IgD-negative memory B cell (primary cell): ENCODE results near the gene PTCD2. TPM values are rescaled to one million over a fixed set of nuclear protein-coding genes. Genes with fewer than 3 reads are reported as not detected.

ENCODE experiments used
- H3K27ac Mint-ChIP-seq, 3 donors: one replicate each; pipeline ENCODE4 v1.8.0; 2020 to 2022; ENCODE audit warnings: mild to moderate bottlenecking in 3 of 3, mixed read lengths in 3 of 3, moderate library complexity in 1 of 3
- H3K27me3 Mint-ChIP-seq: one replicate; pipeline ENCODE4 v1.8.0; 2021; ENCODE audit warnings: mixed read lengths
- H3K36me3 Mint-ChIP-seq: one replicate; pipeline ENCODE4 v1.8.0; 2020; ENCODE audit warnings: mild to moderate bottlenecking, mixed read lengths
- H3K4me1 Mint-ChIP-seq, 3 donors: one replicate each; pipeline ENCODE4 v1.8.0; 2020 to 2022; ENCODE audit warnings: mixed read lengths in 3 of 3, mild to moderate bottlenecking in 1 of 3
- H3K4me3 Mint-ChIP-seq, 4 donors: one replicate each; pipeline ENCODE4 v1.8.0; 2020 to 2022; ENCODE audit warnings: mild to moderate bottlenecking in 4 of 4, mixed read lengths in 4 of 4, moderate library complexity in 3 of 4
- H3K9me3 Mint-ChIP-seq, 3 donors: one replicate each; pipeline ENCODE4 v1.8.0; 2020 to 2021; ENCODE audit warnings: mixed read lengths in 3 of 3, mild to moderate bottlenecking in 1 of 3
- polyA plus RNA-seq: library from polyadenylated mRNA; unstranded; fragments of 300-500 nt; fragmentation: Illumina TruSeq; gene quantifications from one replicate; pipeline ENCODE4 v1.2.3, GENCODE V29; 2021

PTCD2 gene
- polyA plus RNA-seq, 1 donor from 2014 or later: 2.4 TPM

GRCh38 chr5:72351376-72351775 lies 31.2 kb downstream of the PTCD2 start:
- Mint-ChIP-seq H3K27ac (no peak overlapping the region), H3K4me1 (peaks cover 8 to 11% (median 9%) of the 10 kb centered on the region in 3 donors), H3K4me3 (no peak overlapping the region), H3K9me3 (no peaks in the 10 kb centered on the region), H3K36me3 (peaks cover 12% of the 10 kb centered on the region), H3K27me3 (no peaks in the 10 kb centered on the region)

GRCh38 chr5:72352616-72353015 lies 32.4 kb downstream of the PTCD2 start:
- H3K27ac Mint-ChIP-seq: peak overlapping the region in 1 of 3 donors; percentile 9
- peaks cover 8 to 11% (median 8%) of the 10 kb centered on the region in 3 donors for H3K4me1 Mint-ChIP-seq
- H3K36me3 Mint-ChIP-seq: peaks cover 6% of the 10 kb centered on the region
- no peaks in the 10 kb centered on the region for H3K27me3 Mint-ChIP-seq
- H3K4me3 Mint-ChIP-seq: no peak overlapping the region
- no peaks in the 10 kb centered on the region for H3K9me3 Mint-ChIP-seq

- no peaks in the 10 kb centered on the region for H3K27me3 Mint-ChIP-seq
- H3K27ac Mint-ChIP-seq: peak overlapping the region in 1 of 3 donors; percentile 9
- H3K9me3 Mint-ChIP-seq: no peaks in the 10 kb centered on the region
- H3K36me3 Mint-ChIP-seq: peaks cover 4% of the 10 kb centered on the region
- no peak overlapping the region for H3K4me3 Mint-ChIP-seq
- peaks cover 8 to 11% (median 8%) of the 10 kb centered on the region in 3 donors for H3K4me1 Mint-ChIP-seq
Observed at GRCh38 chr5:72353046-72353445, 32.9 kb downstream of the PTCD2 start.

GRCh38 chr5:72355706-72356299 lies 35.6 kb downstream of the PTCD2 start:
- Mint-ChIP-seq H3K36me3 (peaks cover 11% of the 10 kb centered on the region), H3K4me1 (no peaks in the 10 kb centered on the region), H3K27ac (peak overlapping the region in 1 of 3 donors; percentile 12), H3K4me3 (no peak overlapping the region), H3K27me3 (no peaks in the 10 kb centered on the region), H3K9me3 (peaks cover 0 to 1% (median 0%) of the 10 kb centered on the region in 3 donors)

- no peaks in the 10 kb centered on the region for H3K4me1 Mint-ChIP-seq
- H3K4me3 Mint-ChIP-seq: no peak overlapping the region
- H3K9me3 Mint-ChIP-seq: peaks cover 0 to 1% (median 0%) of the 10 kb centered on the region in 3 donors
- H3K27ac Mint-ChIP-seq: peak overlapping the region in 1 of 3 donors; percentile 12
- H3K36me3 Mint-ChIP-seq: peaks cover 15% of the 10 kb centered on the region
- no peaks in the 10 kb centered on the region for H3K27me3 Mint-ChIP-seq
Observed at GRCh38 chr5:72356361-72356760, 36.2 kb downstream of the PTCD2 start.

- Mint-ChIP-seq H3K9me3 (peaks cover 0 to 1% (median 0%) of the 10 kb centered on the region in 3 donors), H3K27me3 (no peaks in the 10 kb centered on the region), H3K4me1 (no peaks in the 10 kb centered on the region), H3K36me3 (peaks cover 20% of the 10 kb centered on the region), H3K4me3 (no peak overlapping the region), H3K27ac (no peak overlapping the region)
Observed at GRCh38 chr5:72358925-72359324, 38.8 kb downstream of the PTCD2 start.

GRCh38 chr5:72359886-72360285 lies 39.7 kb downstream of the PTCD2 start:
- H3K9me3 Mint-ChIP-seq: peaks cover 0 to 1% (median 0%) of the 10 kb centered on the region in 3 donors
- H3K27me3 Mint-ChIP-seq: no peaks in the 10 kb centered on the region
- no peaks in the 10 kb centered on the region for H3K4me1 Mint-ChIP-seq
- no peak overlapping the region for H3K27ac Mint-ChIP-seq
- H3K4me3 Mint-ChIP-seq: no peak overlapping the region
- H3K36me3 Mint-ChIP-seq: peaks cover 21% of the 10 kb centered on the region

- Mint-ChIP-seq H3K9me3 (no peaks in the 10 kb centered on the region), H3K27ac (no peak overlapping the region), H3K4me1 (peaks cover 3 to 5% (median 3%) of the 10 kb centered on the region in 3 donors), H3K27me3 (no peaks in the 10 kb centered on the region), H3K4me3 (no peak overlapping the region), H3K36me3 (peaks cover 21% of the 10 kb centered on the region)
Observed at GRCh38 chr5:72363166-72363802, 43.1 kb downstream of the PTCD2 start.

- H3K4me1 Mint-ChIP-seq: peaks cover 5% of the 10 kb centered on the region in 3 donors
- no peak overlapping the region for H3K4me3 Mint-ChIP-seq
- no peaks in the 10 kb centered on the region for H3K9me3 Mint-ChIP-seq
- peaks cover 17% of the 10 kb centered on the region for H3K36me3 Mint-ChIP-seq
- no peaks in the 10 kb centered on the region for H3K27me3 Mint-ChIP-seq
- peak overlapping the region in 1 of 3 donors; percentile 39 for H3K27ac Mint-ChIP-seq
Observed at GRCh38 chr5:72364171-72364570, 44.0 kb downstream of the PTCD2 start.

GRCh38 chr5:72364951-72365350 lies 44.8 kb downstream of the PTCD2 start:
- peaks cover 5 to 12% (median 11%) of the 10 kb centered on the region in 3 donors for H3K4me1 Mint-ChIP-seq
- peaks cover 17% of the 10 kb centered on the region for H3K36me3 Mint-ChIP-seq
- no peak overlapping the region for H3K27ac Mint-ChIP-seq
- H3K9me3 Mint-ChIP-seq: no peaks in the 10 kb centered on the region
- H3K4me3 Mint-ChIP-seq: no peak overlapping the region
- no peaks in the 10 kb centered on the region for H3K27me3 Mint-ChIP-seq

- peaks cover 5 to 13% (median 11%) of the 10 kb centered on the region in 3 donors for H3K4me1 Mint-ChIP-seq
- no peaks in the 10 kb centered on the region for H3K9me3 Mint-ChIP-seq
- no peak overlapping the region for H3K27ac Mint-ChIP-seq
- no peaks in the 10 kb centered on the region for H3K27me3 Mint-ChIP-seq
- no peak overlapping the region for H3K4me3 Mint-ChIP-seq
- H3K36me3 Mint-ChIP-seq: peaks cover 12% of the 10 kb centered on the region
Observed at GRCh38 chr5:72366324-72366976, 46.3 kb downstream of the PTCD2 start.

- Mint-ChIP-seq H3K36me3 (peaks cover 8% of the 10 kb centered on the region), H3K4me3 (no peak overlapping the region), H3K27me3 (no peaks in the 10 kb centered on the region), H3K9me3 (no peaks in the 10 kb centered on the region), H3K4me1 (peaks cover 5 to 18% (median 11%) of the 10 kb centered on the region in 3 donors), H3K27ac (no peak overlapping the region)
Observed at GRCh38 chr5:72368271-72368670, 48.1 kb downstream of the PTCD2 start.

- Mint-ChIP-seq H3K4me3 (no peak overlapping the region), H3K9me3 (no peaks in the 10 kb centered on the region), H3K36me3 (peaks cover 8% of the 10 kb centered on the region), H3K27ac (no peak overlapping the region), H3K4me1 (peaks cover 5 to 18% (median 11%) of the 10 kb centered on the region in 3 donors), H3K27me3 (no peaks in the 10 kb centered on the region)
Observed at GRCh38 chr5:72369301-72369700, 49.1 kb downstream of the PTCD2 start.

- H3K9me3 Mint-ChIP-seq: no peaks in the 10 kb centered on the region
- peaks cover 6% of the 10 kb centered on the region for H3K36me3 Mint-ChIP-seq
Observed at GRCh38 chr5:72369711-72370110, 49.5 kb downstream of the PTCD2 start.

GRCh38 chr5:72372331-72372730 lies 52.2 kb downstream of the PTCD2 start:
- H3K36me3 Mint-ChIP-seq: peaks cover 4% of the 10 kb centered on the region
- peak overlapping the region in 1 of 4 donors; percentile 15 for H3K4me3 Mint-ChIP-seq
- peaks cover 9% of the 10 kb centered on the region for H3K27me3 Mint-ChIP-seq
- H3K4me1 Mint-ChIP-seq: peaks cover 0 to 15% (median 8%) of the 10 kb centered on the region in 3 donors
- H3K27ac Mint-ChIP-seq: no peak overlapping the region
- no peaks in the 10 kb centered on the region for H3K9me3 Mint-ChIP-seq

More at GRCh38 chr5:72369711-72370110, 49.5 kb downstream of the PTCD2 start:
- H3K4me1 Mint-ChIP-seq: peaks cover 5 to 18% (median 11%) of the 10 kb centered on the region in 3 donors
- no peaks in the 10 kb centered on the region for H3K27me3 Mint-ChIP-seq
- H3K4me3 Mint-ChIP-seq: no peak overlapping the region
- no peak overlapping the region for H3K27ac Mint-ChIP-seq
